Erythroblast (primary cell): Measurements from ENCODE around the gene TCL1A.

Source experiments
- GATA1 ChIP-seq: IDR thresholded peaks from 2 replicates; pipeline ENCODE4 v1.6.1; 2011; ENCODE audit warnings: low read depth, mild to moderate bottlenecking, control low read depth, low read length, moderate library complexity
- POLR2A ChIP-seq: IDR thresholded peaks from 2 replicates; pipeline ENCODE4 v1.6.1; 2011; ENCODE audit warnings: mild to moderate bottlenecking, low read length

DNA sequence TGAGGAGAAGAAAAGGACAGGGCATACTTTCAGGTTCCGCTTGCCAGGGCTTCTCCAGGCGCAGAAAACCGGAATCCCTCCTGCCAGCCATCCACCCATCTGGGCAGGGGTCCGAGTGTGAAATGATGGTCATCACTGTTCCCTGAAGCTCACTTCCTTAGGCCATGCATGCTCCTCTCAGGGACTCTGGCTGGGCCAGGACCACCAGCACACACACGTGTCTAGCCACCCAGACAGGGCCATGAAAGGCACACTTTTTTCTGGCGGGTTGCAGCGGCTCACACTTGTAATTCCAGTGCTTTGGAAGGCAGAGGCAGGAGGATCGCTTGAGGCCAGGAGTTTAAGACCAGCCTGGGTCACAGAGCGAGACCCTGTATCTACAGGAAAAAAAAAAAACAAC lies 1.5 kb downstream of the TCL1A start:
- TF ChIP-seq POLR2A, result no peak
- no peak for TF ChIP-seq GATA1
